HT-29 (cell line): ENCODE data around the gene RFTN1. TPM values are rescaled to one million over a fixed set of nuclear protein-coding genes. Genes with fewer than 3 reads are reported as not detected.
"Not testable (repeated sequence)": the region's sequence is repeated elsewhere in the genome, so short reads cannot be mapped to it uniquely, and the experiment has no call there.

Experiments used
- DNase-seq: peaks from one replicate; pipeline ENCODE4 v3.0.0-alpha.2; 2015; ENCODE audit warnings: low spot score
- total RNA-seq: library from RNA; depleted of rRNA; stranded (reverse); fragments of >200 nt; shearing (Covaris generic); gene quantifications from 2 replicates; pipeline ENCODE4 v1.2.3, GENCODE V29; 2014

The RFTN1 gene
- total RNA-seq, 1 experiment from 2014 or later: not detected

DNA sequence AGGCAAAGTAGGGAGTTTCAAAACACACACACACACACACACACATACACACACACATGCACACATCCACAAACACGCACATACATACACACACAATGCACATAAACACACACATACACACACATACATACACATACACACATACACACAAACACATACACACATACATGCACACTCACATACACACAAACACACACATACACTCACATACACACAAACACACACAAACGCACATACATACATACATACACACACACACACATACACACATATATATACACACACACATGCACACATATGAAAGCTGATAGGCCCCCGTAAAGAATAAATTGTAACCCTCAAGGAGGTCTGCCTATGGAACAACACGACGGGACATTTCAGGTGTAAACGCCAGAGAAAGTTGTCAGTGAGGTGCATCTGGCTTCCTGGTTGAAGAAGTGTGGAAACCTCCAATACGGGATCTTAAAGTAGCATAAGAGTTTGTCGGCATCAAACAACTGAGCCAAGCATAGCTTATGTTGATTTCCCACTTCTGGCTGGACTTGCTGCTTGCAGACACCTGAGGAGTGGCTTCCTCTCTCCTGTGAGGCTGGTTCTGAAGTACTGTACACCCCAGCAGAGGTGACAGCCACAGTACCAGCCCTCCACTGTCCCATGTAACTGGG is 5.8 kb downstream of the RFTN1 start:
- DNase-seq: no peak

DNA sequence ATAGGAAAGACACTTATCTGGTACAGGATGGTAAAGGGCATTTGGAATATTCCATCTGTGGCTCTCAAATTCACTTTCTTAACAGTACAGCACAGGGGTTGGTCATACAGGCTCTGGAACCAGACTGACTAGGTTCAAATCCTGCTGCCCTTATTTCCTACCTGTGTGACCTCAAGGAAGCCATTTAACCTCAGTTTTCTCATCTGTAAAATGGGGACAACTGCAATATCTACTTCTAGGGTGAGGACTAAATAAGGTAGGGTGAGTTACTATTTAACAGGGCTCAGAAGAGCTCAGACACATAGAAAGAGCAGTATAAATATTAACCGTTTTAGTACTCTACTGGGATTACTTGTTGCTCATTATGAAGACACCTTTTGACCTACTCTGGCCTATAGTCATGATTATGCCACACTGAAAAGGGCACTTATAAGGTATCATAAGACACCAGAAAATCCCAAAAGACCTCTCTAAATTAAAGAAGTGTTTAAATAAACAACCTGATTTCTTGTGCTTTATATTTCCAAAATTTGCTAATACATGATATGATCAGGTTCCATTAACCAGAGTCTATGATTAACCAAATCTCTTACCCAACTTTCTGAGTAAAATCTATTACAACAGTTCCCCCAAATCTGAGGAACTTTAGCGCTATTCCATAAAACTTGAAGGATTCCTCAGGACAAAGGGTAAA is 6.5 kb downstream of the RFTN1 start:
- no peak for DNase-seq

DNA sequence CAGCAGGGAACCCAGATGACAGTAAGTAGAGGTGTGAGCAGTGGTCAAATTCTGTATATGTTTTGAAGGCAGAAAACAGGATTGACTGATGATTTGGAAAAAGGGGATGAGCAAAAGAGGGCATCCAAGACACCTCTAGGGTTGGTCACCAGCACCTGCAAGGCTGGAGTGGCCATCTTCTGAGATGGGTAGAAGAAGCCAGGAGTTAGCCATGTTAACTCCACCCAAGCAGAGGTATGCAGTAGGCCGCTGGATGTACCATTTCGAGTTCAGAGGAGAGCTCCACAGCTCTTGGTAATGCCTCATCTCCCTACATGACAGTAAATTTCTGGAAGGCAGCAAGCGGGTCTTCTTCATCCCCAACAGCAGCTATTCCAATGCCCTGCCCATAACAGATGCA is 7.0 kb downstream of the RFTN1 start:
- DNase-seq: no peak

DNA sequence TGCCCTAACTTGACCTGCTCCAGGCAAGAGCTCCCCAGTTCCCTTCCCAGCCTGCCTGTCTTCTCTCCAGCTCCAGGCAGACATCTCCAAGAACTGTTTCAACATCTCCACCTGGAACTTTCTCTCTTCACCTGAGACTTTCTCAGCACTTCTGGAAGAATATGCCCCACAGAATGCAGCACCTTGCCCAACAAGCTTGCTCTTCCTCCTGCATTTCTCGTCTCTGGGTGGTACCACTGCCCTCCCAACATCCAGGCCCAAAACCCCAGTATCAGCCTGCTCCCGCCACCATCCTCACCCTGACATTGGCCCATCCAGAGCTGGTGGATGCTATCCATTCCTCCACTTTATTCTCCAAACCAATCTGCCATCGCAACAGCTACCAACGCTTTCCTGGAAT is 8.8 kb downstream of the RFTN1 start:
- no peak for DNase-seq

DNA sequence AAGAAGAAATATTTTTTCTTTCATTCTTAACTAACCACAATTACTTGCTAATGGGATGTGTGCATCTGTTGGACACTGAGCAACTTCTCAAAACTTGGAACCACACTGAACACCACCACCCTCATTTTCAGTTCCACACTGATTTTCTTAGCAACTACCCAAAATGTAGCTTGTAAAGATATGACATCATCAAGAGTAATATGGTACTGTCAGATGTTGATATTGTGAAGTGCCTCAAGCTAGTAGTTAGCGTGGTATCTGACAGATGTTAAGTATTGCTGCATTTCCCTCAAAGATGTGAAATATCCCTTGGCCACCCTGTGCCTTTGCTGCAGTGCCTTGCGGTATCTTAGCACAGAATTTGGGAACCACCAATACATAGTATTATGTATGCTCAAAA is 9.3 kb downstream of the RFTN1 start:
- no peak for DNase-seq

DNA sequence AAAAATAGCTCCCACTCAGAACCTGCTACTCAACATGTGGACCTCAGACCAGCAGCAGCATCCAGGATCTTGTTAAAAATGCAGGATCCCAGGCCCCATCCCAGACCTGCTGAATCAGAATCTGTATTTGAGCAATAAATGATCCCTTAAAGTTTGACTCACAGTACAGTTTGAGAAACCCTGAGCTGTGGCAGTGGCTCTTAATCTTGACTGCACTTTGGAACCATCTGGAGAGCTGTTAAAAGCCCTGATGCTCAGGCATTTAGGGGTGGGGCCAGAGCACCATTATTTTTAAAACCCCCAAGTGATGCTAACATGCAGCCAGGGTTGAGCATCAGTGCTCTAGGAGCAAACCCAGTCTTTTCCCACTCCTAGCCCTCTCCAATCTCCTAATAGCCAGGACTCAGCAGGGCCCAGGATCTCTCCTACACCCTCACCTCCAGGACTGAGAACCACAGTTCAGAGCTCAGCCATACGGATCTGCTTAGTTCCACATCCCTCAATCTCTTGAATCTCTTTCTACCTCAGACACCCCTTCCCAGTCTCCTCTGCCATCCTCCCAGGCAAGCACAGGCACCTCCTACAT is 10.2 kb downstream of the RFTN1 start:
- DNase-seq: no peak

DNA sequence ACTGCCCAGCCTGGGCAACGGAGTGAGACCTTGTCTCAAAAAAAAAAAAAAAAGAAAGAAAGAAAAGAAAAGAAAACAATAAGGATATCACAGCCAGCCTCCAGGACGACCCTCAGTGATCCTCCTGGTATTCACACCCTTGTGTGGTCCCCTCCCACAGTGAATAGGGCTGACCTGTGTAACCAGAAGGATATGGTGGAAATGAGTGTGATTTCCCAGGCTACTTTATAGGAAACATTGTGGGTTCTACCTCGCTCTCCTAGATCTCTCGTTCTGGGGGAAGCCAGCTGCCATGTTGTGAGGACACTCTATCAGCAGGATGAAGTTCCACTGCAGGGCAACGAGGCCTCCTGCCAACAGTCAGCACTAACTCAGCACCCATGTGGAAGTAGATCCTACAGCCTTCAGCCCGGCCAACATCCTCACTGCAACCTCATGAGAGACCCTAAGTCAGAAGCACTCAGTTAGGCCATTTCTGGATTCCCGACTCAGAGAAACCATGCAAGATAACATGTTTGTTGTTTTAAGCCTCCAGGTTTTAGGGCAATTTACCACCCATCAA is 11.1 kb downstream of the RFTN1 start:
- no peak for DNase-seq

DNA sequence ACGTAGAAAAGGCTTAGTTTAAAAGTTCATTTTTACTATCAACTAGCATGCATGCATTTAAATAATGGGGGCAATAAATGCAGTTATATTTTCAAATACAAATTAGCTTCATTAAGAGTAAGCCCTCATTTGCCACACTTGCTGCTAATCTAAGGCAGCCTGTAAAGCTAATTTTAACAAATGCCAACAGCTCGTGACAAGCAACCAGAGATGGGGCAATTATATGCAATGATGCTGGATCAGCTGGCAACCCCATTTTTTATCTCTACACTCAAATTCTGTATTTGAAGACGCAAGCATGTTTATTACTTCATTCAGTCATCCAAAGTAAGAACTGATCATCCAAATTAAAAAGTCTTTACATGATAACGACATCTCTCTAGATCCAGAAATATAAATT is 12.1 kb downstream of the RFTN1 start:
- DNase-seq: no peak

DNA sequence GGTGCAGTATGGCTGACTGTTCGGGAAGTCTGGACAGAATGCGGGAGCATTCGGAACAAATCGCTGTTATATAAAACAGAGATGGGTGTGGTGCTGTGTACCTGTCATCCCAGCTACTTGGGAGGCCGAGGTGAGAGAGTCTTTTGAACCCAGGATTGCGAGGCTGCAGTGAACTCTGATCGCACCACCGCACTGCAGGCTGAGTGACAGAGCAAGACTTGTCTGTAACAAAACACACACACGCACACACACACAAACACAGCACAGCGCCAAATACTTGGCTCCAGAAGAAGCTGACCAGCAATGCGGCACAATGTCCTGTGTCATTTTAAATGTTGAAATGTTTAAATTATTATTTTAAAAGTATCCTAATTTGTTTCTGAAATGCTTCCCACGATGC is 12.6 kb downstream of the RFTN1 start:
- no peak for DNase-seq

DNA sequence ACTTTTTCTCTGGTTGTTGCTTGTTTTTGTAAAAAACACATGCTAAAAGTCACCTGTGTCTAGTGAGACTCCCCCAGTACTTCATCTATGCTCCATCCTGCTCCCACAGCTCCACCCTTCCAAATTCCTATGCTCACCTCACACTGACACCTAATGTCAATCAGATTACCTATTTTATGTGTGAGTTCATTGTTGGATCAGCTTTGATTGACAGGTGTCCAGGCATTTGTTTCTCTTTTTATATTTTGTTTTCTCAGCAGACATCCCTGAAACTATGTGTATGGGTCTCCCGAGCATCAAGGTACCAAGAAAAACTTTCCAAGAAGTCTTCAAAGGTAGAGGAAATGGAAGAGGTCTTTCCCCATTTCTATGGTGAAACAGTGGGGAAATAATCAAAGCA is 13.4 kb downstream of the RFTN1 start:
- DNase-seq: no peak

DNA sequence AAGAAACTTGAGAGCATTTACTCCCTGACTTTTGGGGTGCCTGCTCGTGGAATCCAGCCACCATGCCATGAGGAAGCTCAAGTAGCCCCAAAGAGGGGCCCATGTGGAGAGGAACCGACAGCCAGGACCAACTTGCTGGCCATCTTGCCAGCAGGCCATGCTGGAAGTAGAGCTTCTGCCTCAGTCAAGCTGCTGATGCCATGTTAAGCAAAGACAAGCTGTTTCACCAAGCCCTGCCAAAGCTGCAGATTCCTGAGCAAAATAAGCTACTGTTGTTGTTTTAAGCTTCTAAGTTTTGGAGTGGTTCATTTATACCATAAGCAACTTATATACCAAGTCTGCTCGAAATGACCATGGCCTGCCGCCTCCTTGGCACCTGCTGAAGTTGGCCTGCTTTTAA is 14.1 kb downstream of the RFTN1 start:
- no peak for DNase-seq

DNA sequence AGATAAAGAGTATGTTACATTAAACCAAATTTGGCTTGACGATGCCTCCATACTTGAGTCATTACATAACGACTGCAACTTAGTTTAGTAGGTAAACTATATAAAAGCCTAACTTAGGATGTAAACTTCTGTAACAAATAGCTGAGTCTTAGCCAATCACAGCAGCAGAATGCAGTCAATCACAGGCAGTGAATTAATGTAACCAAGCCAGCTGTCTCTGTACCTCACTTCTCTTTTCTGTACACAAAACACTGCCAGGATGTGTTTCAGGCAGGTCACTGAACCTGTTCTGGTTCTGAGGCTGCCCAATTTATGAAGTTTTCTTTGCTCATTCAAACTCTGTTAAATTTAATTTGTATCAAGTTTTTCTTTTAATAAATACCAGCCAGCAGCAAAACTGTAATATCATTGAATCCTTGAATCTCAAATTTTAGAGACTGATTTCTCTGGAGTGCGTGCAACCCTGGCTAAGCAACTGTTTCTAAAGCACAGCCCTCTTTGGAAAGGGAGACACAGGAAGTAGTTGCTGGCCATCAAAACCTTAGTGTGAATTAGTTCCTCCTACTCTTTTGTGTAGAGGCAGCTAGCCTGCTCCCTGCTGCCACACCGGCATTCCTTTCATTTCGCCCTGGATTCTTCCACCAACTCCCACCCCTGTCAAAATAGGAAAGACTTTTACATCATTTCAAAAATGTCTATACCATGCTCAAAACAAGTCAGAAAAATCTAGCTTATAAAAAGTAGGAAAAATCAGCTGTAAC is 15.2 kb downstream of the RFTN1 start:
- DNase-seq: no peak

DNA sequence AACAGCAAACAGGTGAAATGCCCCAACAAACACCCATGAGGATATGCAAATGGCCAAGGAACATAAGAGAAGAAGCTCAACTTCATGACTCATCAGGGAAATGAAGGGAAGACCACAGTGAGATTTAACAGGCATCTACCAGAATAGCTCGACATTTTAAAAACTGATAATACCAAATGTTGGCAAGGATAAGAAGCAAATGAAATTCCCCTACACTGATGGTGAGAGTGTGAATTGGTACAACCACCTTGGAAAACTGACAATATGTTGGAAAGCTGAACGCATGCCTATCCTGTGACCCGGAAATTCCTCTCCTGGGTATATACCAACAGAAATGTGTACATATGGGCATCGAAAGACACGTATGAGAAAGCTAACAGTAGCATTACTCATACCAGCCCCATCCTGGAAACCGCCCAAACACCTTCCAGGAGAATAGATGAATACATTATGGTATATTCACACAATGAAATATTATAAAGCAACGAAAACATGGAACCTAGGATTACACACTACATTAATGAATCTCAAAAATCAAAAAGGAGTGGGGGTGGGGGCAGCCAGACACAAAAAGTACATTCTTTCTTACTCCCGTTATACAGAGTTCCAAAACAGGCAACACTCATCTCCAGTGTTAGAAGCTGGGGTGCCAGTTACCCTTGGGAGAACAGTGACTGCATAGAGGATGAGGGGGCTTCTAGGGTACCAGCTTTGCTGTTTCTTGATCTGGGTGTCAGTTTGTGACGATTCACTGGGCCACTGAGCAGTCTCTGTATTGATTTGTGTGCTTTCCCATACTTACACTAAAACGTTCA is 16.9 kb downstream of the RFTN1 start:
- no peak for DNase-seq

DNA sequence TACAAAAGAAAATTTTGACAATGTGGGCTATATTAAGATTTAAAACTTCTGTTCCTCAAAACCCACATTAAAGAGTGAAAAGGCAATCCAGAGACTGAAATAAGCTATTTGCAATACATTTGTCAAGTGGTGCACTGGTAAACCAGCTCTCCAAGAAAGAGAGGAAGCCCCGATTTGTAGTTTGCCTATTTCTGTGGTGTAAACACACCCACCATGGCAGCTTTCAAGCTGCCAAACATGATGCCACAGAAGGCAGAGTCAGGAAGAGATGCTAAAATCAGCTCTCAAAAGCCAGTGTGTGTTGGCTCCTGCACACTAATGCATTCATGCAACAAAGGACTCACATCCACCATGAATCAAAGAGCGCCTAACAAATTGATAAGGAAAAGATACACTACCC is 17.5 kb downstream of the RFTN1 start:
- no peak for DNase-seq

DNA sequence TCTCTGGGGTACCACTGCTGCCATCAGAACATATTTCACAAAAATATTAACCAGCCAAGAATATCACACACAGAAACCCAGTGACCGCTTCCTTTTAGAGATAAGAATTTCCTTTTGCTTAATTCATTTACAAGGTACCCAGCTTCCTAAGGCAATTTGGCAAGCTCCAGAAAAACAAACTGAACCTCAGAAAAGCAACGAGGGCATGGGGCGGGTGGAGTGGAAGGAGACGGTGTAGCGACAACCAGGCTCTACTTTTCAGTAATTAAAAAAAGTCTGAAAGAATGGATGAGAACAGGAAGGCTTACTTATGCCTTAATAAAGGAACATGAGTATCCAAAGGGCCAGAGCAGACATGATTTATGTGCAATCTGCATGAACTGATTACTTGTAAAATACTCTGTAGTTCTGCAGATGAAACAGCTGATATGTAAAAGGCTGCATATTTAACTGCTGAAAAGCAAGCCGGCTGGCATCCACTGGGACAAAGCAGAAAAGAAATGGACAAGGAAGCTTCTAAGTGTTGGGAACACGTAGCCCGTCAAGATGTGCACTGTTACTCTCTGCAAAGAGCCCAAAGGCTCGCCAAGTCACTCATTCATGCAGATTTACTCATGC is 18.6 kb downstream of the RFTN1 start:
- no peak for DNase-seq

DNA sequence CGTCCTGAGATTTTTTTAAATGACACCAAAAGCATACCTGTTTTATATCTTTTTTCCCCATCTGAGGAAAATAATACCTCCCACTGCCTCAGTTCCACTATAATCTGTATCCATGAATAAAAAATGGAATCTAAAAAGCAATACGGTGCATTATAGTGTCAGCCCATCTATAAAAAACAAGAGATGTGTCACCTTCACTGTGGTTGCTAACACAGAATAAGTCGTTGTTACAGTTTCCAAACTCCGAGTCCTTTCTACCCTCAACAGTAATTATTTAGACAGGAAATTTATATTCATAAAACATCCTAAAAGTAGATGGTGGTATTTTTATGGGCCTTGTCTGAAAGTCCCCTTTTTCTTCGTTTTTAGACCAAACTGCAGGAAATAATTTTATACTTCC is 19.4 kb downstream of the RFTN1 start:
- DNase-seq: no peak

DNA sequence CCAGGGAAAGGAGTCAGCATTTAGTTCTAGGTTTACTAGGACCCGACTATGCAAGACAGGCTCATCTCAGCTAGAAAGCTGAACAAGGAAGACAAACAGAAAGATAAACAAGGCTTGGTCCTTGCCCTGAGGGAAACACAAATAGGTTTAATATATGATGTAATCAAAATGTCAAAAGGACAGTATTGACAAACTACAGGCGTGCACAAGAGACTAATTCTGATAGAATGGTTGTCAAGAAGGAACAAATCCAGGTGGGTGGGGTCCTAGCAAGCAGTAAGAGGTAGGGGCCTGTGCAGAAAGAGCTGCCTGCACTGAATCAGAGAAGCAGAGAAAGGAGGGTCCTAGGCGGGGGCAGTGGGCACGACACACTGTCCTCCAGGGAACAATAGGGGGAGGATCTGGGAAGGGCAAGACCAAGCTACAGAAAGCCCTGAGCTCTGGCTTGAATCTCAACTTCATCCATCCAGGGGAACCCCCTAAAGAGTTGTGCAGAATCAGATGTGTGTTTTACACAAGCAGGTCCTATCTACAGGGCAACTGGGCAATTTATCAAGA is 23.4 kb downstream of the RFTN1 start:
- DNase-seq: no peak

DNA sequence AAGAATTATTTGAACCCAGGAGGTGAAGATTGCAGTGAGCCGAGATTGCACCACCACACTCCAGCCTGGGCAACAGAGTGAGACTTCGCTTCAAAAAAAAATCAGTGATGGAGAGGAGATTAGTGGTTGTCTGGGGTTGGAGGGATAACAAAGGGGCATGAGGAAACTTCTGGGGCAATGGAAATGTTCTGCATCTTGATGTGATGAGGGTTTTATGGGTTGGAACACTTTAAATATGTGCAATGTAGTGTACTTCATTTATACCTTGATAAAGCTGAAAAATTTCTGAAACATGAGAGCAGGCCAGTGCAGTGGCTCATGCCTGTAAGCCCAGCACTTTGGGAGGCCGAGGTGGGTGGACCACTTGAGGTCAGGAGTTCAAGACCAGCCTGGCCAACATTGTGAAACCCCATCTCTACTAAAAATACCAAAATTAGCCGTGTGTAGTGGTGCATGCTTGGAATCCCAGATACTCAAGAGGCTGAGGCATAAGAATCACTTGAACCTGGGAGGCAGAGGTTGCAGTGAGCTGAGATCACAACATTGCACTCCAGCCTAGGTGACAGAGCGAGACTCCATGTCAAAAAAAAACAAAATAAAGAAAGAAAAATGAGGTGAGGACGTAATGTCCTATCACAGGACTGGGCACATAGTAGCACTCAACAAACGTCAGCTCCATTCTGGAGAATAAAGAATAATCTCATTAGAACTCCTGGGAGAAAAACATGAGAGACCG is 24.0 kb downstream of the RFTN1 start:
- not testable (repeated sequence) for DNase-seq

DNA sequence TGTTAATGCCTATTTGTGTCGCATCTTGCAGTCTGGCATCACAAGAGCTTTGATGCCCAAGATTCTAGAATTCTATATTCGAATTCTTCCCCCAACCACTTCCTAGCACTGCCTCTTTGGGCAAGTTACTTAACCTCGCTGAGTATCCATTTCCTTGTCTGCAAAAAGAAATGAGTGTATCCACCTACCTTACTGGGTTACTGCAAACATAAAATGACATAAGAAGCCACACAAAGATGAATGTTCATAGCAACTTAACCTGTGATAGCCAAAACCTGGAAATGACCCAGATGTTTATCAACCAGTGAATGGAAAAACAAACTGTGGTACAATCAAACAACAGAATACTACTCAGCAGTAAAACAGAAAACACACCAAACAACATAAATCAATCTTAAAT is 24.9 kb downstream of the RFTN1 start:
- DNase-seq: no peak
